Measurements from ENCODE around the gene TMEM63B.

DNA sequence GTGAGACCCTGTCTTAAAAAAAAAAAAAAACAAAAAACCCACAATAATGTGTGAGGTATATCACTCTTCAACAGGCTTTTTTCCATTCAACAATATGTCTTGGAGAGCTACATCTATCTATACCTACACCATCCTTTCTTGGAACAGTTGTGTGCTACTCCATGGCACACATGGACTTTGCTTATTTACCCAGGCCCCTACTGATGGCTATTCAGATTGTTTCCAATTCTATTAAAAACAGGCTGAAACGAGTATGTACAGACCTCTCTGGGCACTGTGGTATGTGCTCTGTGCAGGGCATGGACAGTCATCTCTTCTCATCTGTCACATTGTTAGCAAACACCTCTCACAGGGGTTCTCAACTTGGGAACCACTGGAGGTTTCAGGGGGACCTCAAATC lies 28.2 kb upstream of the TMEM63B start:
- no peak for TF ChIP-seq TAF1 (IDR thresholded peaks at IDR 0.05; ENCODE audit: borderline replicate concordance, insufficient read depth, low read length)
- TF ChIP-seq, protein P1, sequence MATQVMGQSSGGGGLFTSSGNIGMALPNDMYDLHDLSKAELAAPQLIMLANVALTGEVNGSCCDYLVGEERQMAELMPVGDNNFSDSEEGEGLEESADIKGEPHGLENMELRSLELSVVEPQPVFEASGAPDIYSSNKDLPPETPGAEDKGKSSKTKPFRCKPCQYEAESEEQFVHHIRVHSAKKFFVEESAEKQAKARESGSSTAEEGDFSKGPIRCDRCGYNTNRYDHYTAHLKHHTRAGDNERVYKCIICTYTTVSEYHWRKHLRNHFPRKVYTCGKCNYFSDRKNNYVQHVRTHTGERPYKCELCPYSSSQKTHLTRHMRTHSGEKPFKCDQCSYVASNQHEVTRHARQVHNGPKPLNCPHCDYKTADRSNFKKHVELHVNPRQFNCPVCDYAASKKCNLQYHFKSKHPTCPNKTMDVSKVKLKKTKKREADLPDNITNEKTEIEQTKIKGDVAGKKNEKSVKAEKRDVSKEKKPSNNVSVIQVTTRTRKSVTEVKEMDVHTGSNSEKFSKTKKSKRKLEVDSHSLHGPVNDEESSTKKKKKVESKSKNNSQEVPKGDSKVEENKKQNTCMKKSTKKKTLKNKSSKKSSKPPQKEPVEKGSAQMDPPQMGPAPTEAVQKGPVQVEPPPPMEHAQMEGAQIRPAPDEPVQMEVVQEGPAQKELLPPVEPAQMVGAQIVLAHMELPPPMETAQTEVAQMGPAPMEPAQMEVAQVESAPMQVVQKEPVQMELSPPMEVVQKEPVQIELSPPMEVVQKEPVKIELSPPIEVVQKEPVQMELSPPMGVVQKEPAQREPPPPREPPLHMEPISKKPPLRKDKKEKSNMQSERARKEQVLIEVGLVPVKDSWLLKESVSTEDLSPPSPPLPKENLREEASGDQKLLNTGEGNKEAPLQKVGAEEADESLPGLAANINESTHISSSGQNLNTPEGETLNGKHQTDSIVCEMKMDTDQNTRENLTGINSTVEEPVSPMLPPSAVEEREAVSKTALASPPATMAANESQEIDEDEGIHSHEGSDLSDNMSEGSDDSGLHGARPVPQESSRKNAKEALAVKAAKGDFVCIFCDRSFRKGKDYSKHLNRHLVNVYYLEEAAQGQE (IDR thresholded peaks at IDR 0.05; ENCODE audit: insufficient read depth in 1 of 2, low read depth in 2 of 2, low read length in 2 of 2), result no peak
- TF ChIP-seq POLR2AphosphoS5 (IDR thresholded peaks at IDR 0.05; ENCODE audit: low read depth, low read length), result no peak
- TF ChIP-seq FOXP2 (optimal IDR thresholded peaks at IDR 0.05; ENCODE audit: borderline replicate concordance, extremely low read depth, extremely low read length, insufficient read depth), result no peak
